RWPE2 (cell line): ENCODE measurements around the gene DCP1A.
"Not testable (repeated sequence)": the region's sequence is repeated elsewhere in the genome, so short reads cannot be mapped to it uniquely, and the experiment has no call there.

ENCODE experiments used
- ATAC-seq: fragments of 200-7000 bp; cut with Tn5 transposase; 3 replicates; pipeline ENCODE4 v1.9.1; 2021; ENCODE audit warnings: low read depth
- DNase-seq: peaks from one replicate; pipeline ENCODE4 v3.0.0-alpha.2; 2020; ENCODE audit warnings: low spot score
- H3K27ac ChIP-seq: fragments of 450-650 bp; 2 replicates; pipeline ENCODE4 v1.5.1; 2017; ENCODE audit warnings: mild to moderate bottlenecking; ENCODE audit not compliant: poor library complexity, severe bottlenecking
- H3K27me3 ChIP-seq: fragments of 250-450 bp; sonication (Bioruptor Pico); 2 replicates; pipeline ENCODE4 v1.5.1; 2021; ENCODE audit warnings: mild to moderate bottlenecking, moderate library complexity; ENCODE audit not compliant: insufficient read depth, poor library complexity, severe bottlenecking
- H3K36me3 ChIP-seq: fragments of 250-450 bp; sonication (Bioruptor Pico); 2 replicates; pipeline ENCODE4 v1.5.1; 2020; ENCODE audit warnings: low read depth, mild to moderate bottlenecking, moderate library complexity
- H3K4me1 ChIP-seq: fragments of 250-450 bp; sonication (Bioruptor Pico); 2 replicates; pipeline ENCODE4 v1.5.1; 2021; ENCODE audit warnings: mild to moderate bottlenecking, moderate library complexity; ENCODE audit not compliant: insufficient read depth, poor library complexity, severe bottlenecking
- H3K4me3 ChIP-seq: fragments of 250-450 bp; sonication (Bioruptor Pico); 2 replicates; pipeline ENCODE4 v1.5.1; 2021; ENCODE audit warnings: mild to moderate bottlenecking, moderate library complexity; ENCODE audit not compliant: severe bottlenecking
- H3K9me3 ChIP-seq: fragments of 250-450 bp; sonication (Bioruptor Pico); 2 replicates; pipeline ENCODE4 v1.5.1; 2021; ENCODE audit warnings: mild to moderate bottlenecking, moderate library complexity; ENCODE audit not compliant: severe bottlenecking
- CTCF ChIP-seq: fragments of 450-650 bp; IDR thresholded peaks from one replicate; pipeline ENCODE4 v1.5.1; 2017; ENCODE audit warnings: mild to moderate bottlenecking, moderate library complexity; ENCODE audit not compliant: poor library complexity, severe bottlenecking

DCP1A gene

DNA sequence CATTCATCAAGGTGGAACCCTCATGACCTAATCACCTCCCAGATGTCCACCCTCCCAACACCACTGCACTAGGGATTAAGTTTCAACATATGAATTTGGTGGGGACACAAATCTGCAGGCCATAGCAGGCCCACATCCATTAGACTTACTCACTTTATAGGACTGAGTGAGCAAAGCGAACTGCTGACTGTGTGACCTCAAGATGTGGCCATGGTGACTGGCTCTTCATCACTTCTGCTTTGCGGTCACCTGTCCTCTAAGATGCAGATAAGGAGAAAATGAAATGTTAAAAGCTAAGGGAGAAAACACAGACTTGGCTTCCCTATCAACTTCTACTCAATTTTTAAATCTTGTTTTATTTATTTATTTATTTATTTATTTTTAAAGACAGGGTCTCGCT is 14.5 kb upstream of the DCP1A start:
- no peak overlapping the region for H3K4me3 ChIP-seq
- no peak for TF ChIP-seq CTCF
- H3K9me3 ChIP-seq, result no peaks in the 10 kb centered on the region
- no peak overlapping the region for H3K27ac ChIP-seq
- H3K4me1 ChIP-seq, result peaks cover 3% of the 10 kb centered on the region
- no peak for ATAC-seq
- DNase-seq, result no peak
- no peaks in the 10 kb centered on the region for H3K36me3 ChIP-seq
- H3K27me3 ChIP-seq, result no peaks in the 10 kb centered on the region

DNA sequence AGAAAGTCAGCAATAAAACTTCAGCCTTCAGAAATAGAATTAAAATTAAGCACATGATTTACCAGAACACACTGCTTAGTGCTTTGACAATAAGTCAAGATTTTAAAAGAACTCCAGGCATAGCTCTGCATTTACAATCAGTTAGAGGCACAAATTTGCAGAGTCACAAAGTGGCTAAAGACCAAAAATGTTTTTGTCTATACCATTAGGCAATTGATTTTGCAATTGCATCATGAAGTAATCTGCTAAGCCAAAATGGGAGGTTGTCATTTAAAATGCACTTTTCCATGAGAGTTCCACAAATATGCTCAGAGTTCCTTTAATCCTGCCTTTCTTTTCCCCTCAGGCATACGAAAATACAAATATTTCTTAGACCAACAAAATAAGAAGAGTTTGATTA is 10.1 kb upstream of the DCP1A start:
- H3K4me1 ChIP-seq, result peaks cover 3% of the 10 kb centered on the region
- H3K9me3 ChIP-seq, result no peaks in the 10 kb centered on the region
- TF ChIP-seq CTCF, result no peak
- no peak overlapping the region for H3K4me3 ChIP-seq
- no peaks in the 10 kb centered on the region for H3K36me3 ChIP-seq
- no peak overlapping the region for H3K27ac ChIP-seq
- no peaks in the 10 kb centered on the region for H3K27me3 ChIP-seq
- DNase-seq (no peak), ATAC-seq (no peak)

GRCh38 chr3:53354945-53355498 is 7.7 kb upstream of the DCP1A start:
- Histone ChIP-seq H3K4me3 (no peak overlapping the region), H3K27me3 (no peaks in the 10 kb centered on the region), H3K36me3 (no peaks in the 10 kb centered on the region), H3K27ac (no peak overlapping the region), H3K9me3 (no peaks in the 10 kb centered on the region), H3K4me1 (peaks cover 3% of the 10 kb centered on the region)
- no peak for TF ChIP-seq CTCF
- DNase-seq (no peak), ATAC-seq (no peak)

DNA sequence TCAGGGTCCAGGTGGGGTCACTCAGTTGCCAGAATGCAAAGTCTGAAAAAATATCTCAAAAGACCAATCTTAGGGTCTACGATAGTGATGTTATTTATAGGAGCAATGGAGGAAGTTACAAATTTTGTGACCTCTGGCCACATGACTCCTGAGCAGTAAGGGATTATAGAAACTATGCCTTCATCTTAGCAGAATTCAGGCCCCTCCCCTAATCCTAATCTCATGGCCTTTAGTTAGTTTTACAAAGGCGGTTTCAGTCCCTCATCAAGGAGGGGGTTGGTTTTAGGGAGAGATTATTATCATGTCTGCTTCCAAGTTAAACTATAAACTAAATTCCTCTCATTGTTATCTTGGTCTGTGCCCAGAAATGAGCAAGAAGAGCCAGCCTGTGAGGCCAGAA is 5.9 kb upstream of the DCP1A start:
- Histone ChIP-seq H3K36me3 (no peaks in the 10 kb centered on the region), H3K9me3 (no peaks in the 10 kb centered on the region), H3K27ac (no peak overlapping the region), H3K27me3 (no peaks in the 10 kb centered on the region), H3K4me3 (no peak overlapping the region), H3K4me1 (no peaks in the 10 kb centered on the region)
- no peak for TF ChIP-seq CTCF
- no peak for DNase-seq
- ATAC-seq, result no peak

DNA sequence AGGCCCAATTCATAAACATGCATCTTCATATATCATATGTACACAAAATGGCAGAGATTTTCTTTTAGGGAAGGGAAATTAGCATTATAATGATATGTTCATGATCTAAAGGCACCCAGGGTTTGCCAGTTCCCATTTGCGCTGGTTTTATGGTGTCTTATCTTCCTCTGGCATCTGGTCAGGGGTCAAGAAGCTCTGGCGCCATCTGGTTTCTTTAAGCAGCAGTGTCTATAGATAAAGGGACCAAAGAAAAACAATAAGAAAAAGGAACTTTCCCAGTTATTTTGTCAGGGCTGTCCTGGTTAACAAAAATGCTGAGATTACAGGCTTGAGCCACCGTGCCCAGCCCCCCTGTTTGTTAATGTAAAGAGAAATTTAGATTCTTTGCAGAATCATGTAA is 3.3 kb upstream of the DCP1A start:
- DNase-seq (no peak), ATAC-seq (no peak)
- peak; percentile 43 for TF ChIP-seq CTCF
- H3K4me1 ChIP-seq, result peaks cover 2% of the 10 kb centered on the region
- H3K9me3 ChIP-seq, result no peaks in the 10 kb centered on the region
- no peaks in the 10 kb centered on the region for H3K27me3 ChIP-seq
- no peaks in the 10 kb centered on the region for H3K36me3 ChIP-seq
- H3K4me3 ChIP-seq, result no peak overlapping the region
- H3K27ac ChIP-seq, result no peak overlapping the region

GRCh38 chr3:53348118-53348517 is 775 bp upstream of the DCP1A start:
- peaks cover 14% of the 10 kb centered on the region for H3K36me3 ChIP-seq
- not testable (repeated sequence) for H3K9me3 ChIP-seq, H3K4me1 ChIP-seq, ATAC-seq, DNase-seq, H3K27me3 ChIP-seq
- H3K27ac ChIP-seq, result peak overlapping the region; percentile 43
- peak overlapping the region; percentile 76 for H3K4me3 ChIP-seq
